GM19455 (cell line): ENCODE data around the gene PBX1.

Source experiments
- ATAC-seq: cut with Tn5 transposase; IDR thresholded peaks from one replicate; pipeline ENCODE4 v1.9.1; 2021; ENCODE audit not compliant: unreplicated experiment

The PBX1 gene

DNA sequence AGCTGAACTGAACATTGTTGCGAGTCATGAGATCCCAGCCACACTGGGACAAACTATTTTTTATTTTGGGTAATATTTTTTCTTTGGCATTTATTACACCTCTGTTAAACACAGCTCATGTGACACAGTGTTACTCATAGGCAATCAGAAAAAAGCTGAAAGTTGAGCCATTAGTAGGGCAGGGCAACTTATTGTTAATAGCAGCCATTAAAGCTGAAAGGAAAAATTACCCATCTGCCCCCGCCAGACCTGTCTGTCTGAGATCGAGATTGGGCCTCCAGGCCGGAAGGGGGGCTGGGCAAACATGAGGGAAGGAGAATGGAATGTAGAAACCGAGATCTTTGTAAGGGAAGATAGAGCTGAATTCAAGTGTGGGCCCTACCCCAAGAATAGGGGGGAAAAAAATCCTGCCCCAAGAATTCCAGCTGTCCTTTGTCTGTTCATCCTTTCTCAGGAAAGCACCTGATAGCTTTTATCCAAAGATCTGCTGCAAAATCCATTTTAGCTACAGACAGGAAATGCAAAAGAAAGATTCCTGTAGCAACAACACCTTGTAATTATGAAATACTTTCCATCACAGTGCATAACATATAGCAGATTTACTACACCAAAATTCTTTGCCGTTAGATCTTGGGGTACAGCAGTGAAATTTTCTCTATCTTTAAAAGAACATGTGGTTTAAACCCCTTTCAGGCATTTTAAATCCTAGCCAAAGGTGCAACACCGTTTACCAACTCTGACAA is 212.8 kb downstream of the PBX1 start:
- ATAC-seq = no peak

DNA sequence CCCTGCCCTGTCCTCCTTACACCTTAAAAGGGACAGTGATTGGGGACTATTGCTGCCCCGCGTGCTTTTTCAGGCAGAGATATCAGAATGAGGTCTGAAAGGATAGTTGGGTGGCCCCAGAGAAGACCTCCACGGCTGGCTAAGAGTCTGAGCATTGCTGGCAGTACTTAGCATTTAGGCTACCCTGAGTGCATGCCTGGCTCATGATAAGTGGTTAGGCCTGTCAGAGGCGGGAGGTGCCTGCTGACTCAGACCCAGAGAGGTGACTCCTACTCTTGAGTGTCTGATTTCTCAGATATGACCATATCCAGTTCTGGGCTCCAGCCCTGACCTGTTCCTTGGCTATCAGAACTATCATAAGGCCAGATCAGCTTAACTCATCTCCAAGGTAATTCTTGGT is 213.7 kb downstream of the PBX1 start:
- ATAC-seq = peak; percentile 69

DNA sequence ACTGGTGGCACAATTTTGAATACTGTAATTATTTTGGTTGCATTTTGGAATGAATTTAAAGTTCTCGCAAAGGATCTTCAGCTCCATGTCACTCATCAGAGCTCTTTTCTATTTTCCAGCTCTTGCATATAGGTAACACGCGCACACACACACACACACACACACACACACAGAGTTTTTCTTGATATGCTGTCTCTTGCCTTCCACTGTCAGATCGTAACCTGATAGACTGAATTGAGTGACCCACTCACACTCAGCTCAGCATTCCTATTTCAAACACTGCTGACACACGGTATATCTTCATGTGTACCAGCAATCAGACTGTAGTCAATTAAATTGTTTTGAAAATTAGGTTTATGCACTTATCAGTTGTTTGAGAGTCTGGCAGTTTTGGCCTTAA is 214.1 kb downstream of the PBX1 start:
- no peak for ATAC-seq

DNA sequence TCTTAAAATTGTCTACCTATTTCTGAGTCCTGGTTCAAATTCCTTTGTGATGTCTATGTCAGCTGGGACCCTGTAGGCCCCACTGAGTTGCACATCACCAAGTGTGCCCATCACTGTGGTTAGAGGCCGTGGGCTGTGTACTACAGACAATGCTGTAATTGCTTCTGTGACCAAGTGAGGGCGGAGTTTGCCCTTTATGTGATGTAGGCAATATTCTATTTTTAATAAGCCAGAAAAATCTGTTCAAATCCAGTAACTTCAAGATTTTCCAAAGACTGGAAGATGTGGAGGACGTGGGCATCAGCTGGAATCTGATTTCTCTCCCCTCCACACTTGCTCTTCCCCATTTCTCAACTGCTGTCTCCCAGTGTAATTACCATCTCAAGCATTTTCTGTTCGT is 215.4 kb downstream of the PBX1 start:
- no peak for ATAC-seq

DNA sequence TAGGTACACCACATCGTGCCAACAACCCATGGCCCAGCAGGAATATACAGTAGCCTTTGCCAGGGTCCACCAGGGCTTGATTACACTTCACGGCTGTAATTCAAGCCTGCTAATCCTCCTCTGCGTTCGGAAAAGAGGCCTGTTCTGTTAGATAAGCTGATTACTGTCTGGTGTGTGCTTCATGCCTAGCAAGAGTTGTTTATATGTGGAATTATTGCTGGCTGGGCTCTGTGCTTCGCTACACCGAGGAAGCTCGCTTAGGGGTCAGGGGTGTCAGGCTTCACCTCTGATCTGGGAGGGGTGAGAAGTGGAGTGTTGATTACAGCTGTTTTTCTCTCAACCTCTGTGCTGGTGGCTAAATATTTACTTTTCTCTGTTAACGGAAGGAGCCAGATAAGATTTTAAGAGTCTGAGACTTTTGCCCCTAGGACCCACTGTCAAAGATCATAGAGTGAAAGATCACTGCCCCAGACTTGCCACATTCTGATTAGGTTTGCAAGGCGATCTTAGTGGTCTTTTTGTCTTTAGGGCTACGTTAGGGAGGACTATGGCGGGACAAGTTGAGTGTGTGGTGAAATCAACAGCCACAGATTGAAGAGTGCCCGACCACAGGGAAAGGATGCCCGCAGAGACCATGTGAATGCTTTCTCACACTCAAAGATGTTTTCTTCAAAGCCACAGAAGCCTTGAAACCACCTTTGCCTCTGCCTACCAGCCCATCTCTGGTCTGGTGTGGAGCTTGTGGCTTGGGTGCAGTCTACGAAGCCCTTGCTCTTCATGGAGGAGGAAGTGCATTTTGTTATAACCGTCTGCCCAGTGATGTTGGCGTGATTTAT is 216.1 kb downstream of the PBX1 start:
- ATAC-seq = no peak

DNA sequence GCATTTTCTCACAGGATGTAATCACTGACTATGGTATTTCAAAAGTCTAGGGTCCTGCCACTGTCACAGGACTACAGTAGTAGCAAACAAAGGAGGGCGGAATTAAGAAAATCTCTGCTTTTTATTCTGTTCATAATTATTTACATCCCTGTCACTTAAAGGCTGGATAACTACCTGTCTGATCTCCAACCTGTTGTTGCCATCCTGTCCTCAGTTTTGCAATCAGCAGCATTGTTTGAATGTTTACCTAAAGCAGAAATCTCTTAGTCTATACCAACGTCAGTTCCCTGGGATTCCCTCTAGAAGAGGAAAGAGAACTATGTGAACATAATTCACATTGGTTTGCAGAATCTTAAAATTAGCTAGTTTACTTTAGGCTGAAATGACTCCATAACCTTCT is 218.5 kb downstream of the PBX1 start:
- no peak for ATAC-seq

DNA sequence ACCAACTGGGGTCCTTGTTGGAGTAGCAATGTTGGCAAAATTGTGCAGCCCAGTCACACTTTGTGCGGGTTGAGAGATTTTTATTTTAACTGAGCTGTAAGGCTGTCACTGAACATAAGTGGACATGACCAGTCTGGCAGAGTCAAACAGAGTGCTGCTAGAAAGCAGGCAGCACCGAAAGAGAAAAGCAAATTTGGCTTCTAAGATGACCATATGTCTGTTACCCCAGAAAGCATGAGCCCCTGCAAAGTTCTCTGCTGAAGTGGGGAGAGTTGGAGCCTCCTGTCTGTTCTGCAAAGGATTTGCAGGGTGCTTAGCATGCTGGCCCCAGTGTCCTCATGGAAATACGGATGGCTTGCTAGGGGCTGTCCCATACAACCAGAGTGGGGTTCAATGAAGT is 220.4 kb downstream of the PBX1 start:
- no peak for ATAC-seq

DNA sequence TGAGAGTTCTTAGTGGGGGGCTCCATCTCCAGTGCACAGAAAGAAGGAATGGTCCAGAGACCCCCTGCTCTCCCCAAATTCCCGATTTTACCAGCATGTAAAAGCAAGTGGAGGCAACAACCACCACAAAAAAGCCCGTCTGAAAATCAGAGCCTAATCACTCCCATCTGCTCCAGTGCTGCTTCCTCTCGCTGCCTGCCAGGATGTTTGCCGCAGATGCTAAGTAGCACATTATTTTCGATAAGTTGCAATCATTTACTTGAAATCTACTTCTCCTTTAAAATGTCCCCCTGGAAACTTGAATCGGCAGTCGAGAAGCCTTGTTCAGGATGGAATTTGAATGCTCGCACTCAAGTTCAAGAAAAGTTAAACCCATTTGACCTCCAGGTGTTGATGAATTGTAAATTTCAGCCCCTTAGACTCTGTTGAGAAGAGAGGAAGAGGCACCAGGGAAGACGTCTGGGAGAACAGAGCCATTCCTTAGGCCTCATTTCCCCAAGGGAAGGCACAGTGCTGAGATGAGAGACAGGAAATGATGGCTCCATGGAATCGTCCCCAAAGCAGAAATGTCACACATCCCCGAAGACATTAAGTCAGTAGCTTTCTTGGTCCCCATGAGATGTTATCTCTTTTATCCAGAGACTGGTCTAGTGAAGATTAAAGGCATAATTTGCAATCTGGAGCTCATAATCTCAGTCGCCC is 221.3 kb downstream of the PBX1 start:
- no peak for ATAC-seq

DNA sequence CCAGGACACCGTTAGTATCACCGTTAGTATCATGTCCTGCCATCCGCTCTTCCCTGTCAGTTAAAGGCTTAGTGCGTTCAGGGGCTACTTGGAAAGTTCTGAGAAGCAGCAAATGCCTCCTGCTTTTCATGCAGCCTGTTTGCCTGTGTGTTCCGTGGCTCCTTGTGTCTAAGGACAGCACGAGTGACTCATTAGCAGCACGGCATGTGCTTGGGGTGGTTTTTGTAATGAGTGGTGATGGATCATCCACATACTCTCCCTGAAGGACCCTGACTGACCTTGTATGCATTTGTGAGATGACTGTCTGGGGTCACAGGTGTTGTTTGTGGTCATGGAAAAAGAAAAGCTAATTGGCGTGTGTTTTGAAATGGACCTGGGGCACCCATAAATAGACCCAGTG is 221.9 kb downstream of the PBX1 start:
- no peak for ATAC-seq

DNA sequence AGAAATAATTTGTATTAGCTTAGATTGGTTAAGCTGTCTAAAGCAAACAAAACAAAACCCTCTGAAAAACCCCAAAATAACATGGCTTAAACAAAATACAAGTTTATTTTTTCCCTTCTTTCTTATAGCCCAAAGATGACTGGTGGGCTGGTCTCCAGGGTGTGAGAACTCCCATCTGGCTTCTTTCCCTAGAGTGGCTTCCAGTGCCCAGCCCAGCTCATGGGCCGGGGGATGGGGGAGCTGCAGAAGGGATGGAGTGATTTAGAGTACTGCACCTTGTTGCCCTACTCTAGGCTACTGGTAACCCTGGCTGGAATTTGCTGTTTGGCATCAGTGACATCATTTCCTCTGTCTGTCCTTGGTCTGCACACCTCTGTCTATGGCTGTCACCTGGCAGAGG is 223.0 kb downstream of the PBX1 start:
- ATAC-seq = no peak

DNA sequence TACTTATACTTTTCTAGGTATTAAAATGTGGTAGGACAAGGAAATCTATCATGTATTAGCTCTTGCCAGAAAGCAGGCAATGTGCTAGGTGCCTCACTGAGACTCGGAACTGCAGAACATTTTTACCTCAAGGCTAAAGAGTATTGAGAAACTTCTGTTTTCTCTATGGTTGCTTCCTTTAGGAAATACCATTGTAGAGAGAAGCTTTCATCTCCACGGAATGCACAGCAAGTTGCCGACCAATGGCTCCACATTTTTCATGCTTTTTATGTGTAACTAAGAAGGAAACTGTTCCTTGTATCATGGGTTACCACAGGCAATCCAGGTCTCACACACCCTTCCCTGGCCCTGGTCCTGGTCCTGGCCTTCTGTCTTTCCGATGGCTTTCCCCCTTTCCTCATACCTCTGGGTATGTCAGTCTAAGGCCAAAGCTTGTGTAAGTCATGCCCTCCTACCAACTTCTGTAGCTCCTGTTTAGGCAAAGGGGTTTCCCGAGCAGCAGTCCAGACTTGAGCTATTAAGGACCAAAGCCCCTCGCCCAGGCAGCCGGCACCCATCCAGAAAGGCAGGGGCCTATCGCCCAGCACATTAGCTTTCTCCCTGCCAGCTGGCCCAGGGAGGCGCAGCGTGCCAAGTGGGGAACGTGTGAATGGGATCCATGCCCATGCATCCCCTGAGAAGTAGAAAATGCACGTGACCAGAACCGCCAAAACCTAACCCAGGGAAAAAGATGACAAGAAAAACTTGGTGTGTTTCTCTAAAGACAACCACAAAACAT is 225.0 kb downstream of the PBX1 start:
- ATAC-seq = no peak

DNA sequence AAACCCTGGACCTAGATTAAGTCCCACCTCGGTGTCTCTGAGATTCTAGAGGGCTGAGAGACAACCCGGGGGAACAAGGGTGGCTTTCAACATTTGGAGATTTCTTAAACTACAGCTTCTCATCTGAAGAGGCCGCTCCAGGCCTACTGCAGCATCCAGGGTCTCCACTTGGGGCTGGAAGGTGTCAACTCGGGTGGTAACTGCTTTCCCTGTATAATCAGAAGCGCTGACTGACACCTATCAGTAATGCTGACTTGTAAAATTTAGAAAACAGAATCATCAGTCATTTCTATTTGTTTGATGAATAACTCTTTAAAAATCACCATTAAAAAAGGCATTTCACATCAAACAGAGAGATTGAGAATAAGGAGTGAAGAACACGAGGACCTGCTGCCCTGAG is 226.0 kb downstream of the PBX1 start:
- no peak for ATAC-seq

DNA sequence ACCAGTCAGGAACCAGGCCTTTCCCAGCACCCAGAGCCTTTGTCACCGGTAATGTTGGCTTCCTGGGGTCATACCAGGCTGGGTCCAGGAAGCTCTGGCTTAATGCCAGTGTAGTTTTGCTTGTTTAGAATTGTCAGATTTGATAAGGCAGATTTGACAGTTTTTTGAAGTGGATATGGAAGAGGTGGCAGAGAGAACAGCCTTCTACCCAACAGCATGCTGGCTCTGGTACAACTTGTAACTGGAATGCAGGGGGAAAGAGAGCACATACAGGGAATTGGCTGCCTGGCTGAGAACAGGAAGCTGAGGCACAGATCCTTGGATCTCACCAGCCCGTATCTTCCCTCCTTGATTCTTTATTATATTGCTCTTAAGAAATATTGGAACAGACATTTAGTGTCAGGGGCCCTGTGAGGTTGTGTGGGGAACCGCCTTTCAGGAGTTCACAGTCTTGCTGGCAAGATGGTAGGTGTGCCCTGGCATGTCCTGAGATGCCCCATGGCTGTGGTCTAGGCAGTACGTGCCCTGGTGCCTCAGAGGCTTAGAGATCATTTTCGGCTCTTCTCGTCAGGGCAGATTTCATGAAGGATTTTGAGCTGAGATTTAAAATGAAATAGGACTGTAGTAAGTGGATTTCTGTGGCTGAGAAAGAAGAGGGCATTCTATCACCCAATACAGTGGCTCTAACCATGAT is 227.0 kb downstream of the PBX1 start:
- ATAC-seq = no peak

DNA sequence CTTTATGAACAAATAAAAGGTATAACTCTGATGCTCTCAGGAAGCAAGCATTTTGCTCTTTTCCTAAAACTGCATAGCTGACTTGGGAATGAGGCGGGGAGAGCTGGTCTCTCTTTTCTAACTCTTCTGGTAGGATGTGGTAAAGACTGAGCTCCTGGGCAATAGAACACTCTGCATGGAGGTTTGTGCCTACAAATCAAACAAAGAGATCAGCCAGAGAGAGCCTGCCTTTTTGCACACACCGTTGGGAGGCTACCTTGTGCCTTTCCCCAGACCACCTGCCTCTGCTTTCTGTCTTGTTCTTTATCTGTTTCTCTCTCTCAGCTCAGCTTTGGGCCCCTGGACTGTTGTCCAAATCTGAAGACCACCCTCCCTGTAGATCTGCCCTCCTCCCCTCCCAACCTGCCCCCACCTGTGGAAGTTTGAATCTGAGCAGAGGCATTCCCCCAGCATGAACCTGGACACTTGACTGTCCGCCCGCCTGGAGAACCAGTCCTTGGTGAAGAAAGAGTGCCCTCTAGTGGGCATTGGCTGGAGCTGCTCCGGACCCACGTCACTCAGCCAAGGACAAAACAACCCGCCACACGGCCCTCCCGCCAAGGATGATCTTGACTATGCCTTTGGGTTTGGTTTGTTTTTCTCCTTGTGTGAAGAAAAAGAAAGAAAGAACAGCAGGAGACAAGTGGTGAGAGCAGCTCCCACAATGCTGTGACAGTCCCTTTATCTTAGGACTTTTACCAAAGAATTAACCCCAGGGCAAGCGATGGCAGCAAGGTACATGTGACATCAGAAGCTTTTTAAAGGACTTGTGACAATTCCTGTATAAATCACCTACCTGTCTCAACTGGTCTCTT is 228.2 kb downstream of the PBX1 start:
- ATAC-seq = peak; percentile 94

DNA sequence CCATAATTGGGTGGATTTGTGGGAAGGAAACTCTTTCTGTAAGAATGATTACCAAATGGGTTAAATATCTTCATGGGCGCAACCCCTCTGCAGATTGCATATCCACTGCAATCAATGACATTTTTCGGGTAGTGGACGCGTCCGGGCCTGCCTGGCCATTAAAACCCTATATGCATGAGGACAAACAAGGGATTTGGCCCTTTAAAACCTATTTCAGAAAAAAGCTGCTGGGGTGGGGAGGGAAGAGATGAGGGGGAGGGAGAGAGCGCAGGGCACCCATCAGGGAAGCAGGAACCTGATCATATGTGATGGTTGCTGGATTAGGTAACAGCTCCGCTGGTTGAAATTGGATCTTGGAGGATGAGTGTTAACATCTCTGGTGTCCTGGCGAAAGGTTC is 228.8 kb downstream of the PBX1 start:
- no peak for ATAC-seq

DNA sequence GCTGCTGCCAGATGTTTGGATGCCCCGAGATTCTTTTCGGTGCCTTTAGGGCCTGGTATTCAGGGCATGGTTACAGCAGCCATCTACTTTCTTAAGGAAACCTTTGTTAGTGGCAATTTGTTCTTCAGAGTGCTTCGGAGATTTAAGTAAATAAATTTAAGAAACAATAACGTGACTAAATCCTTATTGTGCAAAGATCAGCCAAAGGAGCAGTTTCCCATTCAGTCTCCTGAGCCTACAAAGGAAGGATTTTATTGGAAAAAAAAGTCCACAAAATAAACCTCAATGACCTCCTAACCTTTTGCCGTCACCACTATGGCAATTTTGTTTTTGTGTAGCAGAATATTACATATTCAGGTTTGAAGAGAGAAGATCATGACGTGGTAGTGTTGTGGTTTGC is 231.1 kb downstream of the PBX1 start:
- no peak for ATAC-seq

DNA sequence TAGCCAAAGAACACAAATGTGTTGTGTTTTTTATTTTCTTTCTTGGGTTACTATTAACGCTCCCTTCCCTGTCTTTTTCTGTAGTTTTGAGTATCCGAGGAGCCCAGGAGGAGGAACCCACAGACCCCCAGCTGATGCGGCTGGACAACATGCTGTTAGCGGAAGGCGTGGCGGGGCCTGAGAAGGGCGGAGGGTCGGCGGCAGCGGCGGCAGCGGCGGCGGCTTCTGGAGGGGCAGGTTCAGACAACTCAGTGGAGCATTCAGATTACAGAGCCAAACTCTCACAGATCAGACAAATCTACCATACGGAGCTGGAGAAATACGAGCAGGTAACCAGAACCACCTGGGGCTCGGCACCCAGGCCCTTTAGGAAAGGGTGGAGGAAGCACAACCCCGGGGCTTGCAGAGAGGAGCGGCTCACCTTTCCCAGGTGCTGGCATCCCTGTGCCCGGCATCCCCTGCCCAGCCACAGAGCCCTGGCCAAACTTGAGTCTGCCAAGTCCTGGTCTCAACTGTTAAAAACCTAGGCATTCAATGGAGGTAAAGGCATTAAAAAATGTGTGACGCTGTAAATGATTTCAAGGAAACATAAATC is 233.5 kb downstream of the PBX1 start:
- no peak for ATAC-seq

DNA sequence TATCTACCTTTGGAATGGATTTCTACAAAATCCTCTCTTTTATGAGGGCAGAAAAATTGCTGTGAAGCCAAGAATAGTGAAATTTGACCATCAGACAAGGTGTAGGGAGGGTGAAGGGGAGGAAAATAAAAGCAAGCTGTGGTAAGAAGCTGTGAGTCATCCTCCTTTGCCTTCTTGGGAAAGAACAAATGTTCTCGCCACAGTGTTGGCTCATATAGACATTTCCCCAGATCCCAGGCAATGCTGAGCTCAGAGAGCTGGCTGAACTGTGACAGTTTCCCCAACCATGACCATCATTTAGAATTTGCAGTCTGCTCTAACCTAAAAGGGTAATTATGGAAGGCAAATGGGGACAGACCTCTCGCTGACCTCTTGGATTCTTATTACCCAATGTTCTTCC is 235.4 kb downstream of the PBX1 start:
- ATAC-seq = no peak

DNA sequence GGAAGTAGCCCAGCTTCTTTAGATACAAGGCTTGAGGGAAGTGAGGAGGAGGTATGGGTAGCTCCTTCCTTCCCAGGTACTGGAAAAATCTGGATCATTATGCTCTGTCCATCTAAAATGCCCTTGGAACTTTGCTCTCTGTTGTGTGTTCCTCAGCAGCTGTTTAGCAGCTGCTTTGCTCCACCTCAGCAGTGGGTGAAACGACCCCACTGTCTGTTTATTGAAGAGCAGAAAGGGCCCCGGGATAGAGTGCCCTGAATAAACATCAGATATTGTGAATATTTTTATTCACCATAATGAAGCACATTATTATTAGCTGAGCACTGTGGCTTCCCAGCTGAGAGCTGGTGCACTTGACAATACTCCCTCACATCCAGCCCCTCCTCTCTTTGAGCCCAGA is 237.9 kb downstream of the PBX1 start:
- ATAC-seq = no peak
